Breast epithelium (tissue), 4 donors: ENCODE results near the gene PTOV1. TPM values are rescaled to one million over a fixed set of nuclear protein-coding genes. Genes with fewer than 3 reads are reported as not detected.
A peak's percentile ranks its signal among the peaks of the same experiment; 100 is the strongest.

Experiments
- DNase-seq, 2 donors: peaks; one replicate each; pipeline ENCODE4 v3.0.0-alpha.2; 2019; ENCODE audit warnings: low spot score in 2 of 2
- H3K27ac ChIP-seq, 2 donors: fragments of 200-600 bp; sonication (generic) in 1 of 2; one replicate each; pipeline ENCODE4 v1.5.1; 2016 to 2019; ENCODE audit warnings: mild to moderate bottlenecking in 1 of 2
- H3K27me3 ChIP-seq, 2 donors: fragments of 200-600 bp; sonication (generic) in 1 of 2; one replicate each; pipeline versions ENCODE4 v1.5.1 to v1.6.0; 2017 to 2019; ENCODE audit warnings: control low read depth in 1 of 2, mild to moderate bottlenecking in 1 of 2
- H3K36me3 ChIP-seq: fragments of 200-600 bp; one replicate; pipeline ENCODE4 v1.5.1; 2019
- H3K4me1 ChIP-seq, 2 donors: fragments of 200-600 bp; sonication (generic); one replicate each; pipeline ENCODE4 v1.5.1; 2016 to 2019; ENCODE audit warnings: control low read depth in 1 of 2
- H3K4me3 ChIP-seq, 3 donors: fragments of 200-600 bp; sonication (generic); 1 replicate in 2 of 3; 2 replicates in 1 of 3; pipeline ENCODE4 v1.5.1; 2016 to 2019; ENCODE audit warnings: mild to moderate bottlenecking in 3 of 3, moderate library complexity in 2 of 3
- H3K9me3 ChIP-seq, 2 donors: fragments of 200-600 bp; sonication (generic) in 1 of 2; one replicate each; pipeline ENCODE4 v1.5.1; 2016 to 2019; ENCODE audit warnings: control low read depth in 1 of 2
- POLR2A ChIP-seq: fragments of 450-650 bp; IDR thresholded peaks from one replicate; pipeline ENCODE4 v1.6.1; 2016; ENCODE audit warnings: antibody characterized with exemption, mild to moderate bottlenecking, moderate library complexity
- POLR2AphosphoS5 ChIP-seq, 3 donors: sonication (generic); formaldehyde crosslinking; IDR thresholded peaks; one replicate each; pipeline ENCODE4 v1.6.1; 2017; ENCODE audit warnings: antibody characterized with exemption in 3 of 3
- intact Hi-C: fragments of 100-400 bp; cut with DNase I; formaldehyde crosslinking; loops from one replicate; pipeline ENCODE4 v1.15.1; 2023; ENCODE audit warnings: low total_unique reads
- total RNA-seq, 3 donors: library from RNA; depleted of rRNA; stranded (reverse); fragments of >200 nt; gene quantifications; one replicate each; pipeline ENCODE4 v1.1.0, GENCODE V29; 2016
- TF ChIP-seq, protein P1 (sequence below), 3 donors: fragments of 450-650 bp; IDR thresholded peaks; one replicate each; pipeline ENCODE4 v1.5.1; 2016 to 2017; ENCODE audit warnings: antibody characterized with exemption in 3 of 3, mild to moderate bottlenecking in 3 of 3, moderate library complexity in 3 of 3

PTOV1 gene
- total RNA-seq: 10 to 100 TPM; 45.1 to 95.0 (median 90.3) TPM

GRCh38 chr19:49850487-49851342 is at the start of gene PTOV1:
TSS of gene PTOV1 (plus strand) at chr19:49851159.
- TF ChIP-seq, protein P1, sequence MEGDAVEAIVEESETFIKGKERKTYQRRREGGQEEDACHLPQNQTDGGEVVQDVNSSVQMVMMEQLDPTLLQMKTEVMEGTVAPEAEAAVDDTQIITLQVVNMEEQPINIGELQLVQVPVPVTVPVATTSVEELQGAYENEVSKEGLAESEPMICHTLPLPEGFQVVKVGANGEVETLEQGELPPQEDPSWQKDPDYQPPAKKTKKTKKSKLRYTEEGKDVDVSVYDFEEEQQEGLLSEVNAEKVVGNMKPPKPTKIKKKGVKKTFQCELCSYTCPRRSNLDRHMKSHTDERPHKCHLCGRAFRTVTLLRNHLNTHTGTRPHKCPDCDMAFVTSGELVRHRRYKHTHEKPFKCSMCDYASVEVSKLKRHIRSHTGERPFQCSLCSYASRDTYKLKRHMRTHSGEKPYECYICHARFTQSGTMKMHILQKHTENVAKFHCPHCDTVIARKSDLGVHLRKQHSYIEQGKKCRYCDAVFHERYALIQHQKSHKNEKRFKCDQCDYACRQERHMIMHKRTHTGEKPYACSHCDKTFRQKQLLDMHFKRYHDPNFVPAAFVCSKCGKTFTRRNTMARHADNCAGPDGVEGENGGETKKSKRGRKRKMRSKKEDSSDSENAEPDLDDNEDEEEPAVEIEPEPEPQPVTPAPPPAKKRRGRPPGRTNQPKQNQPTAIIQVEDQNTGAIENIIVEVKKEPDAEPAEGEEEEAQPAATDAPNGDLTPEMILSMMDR (IDR thresholded peaks at IDR 0.05): no peak
- TF ChIP-seq POLR2A: peak; percentile 71
- TF ChIP-seq POLR2AphosphoS5 (IDR thresholded peaks at IDR 0.05): peak; percentile 83 to 97 (median 95)
- H3K27me3 ChIP-seq: no peaks in the 10 kb centered on the region
- peaks cover 0 to 9% of the 10 kb centered on the region in 2 donors for H3K4me1 ChIP-seq
- H3K27ac ChIP-seq: peak within 1 kb of the TSS; percentile 98 to 100
- H3K36me3 ChIP-seq: no peaks in the 10 kb centered on the region
- intact Hi-C loops: no loop called here
- H3K4me3 ChIP-seq: peak within 1 kb of the TSS; percentile 71 to 93 (median 83)
- no peaks in the 10 kb centered on the region for H3K9me3 ChIP-seq
- peak; percentile 90 to 92 for DNase-seq

DNA sequence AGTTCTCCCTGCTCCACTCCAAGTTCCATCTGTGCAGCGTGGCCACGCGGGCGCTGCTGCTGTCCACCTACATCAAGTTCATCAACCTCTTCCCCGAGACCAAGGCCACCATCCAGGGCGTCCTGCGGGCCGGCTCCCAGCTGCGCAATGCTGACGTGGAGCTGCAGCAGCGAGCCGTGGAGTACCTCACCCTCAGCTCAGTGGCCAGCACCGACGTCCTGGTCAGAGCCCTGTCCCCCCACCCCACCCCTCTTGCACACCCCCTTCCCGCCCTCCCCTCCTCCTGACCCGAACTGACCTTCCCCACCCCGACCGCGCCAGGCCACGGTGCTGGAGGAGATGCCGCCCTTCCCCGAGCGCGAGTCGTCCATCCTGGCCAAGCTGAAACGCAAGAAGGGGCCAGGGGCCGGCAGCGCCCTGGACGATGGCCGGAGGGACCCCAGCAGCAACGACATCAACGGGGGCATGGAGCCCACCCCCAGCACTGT is 49.5 kb upstream of the PTOV1 start:
- TF ChIP-seq, protein P1 (IDR thresholded peaks at IDR 0.05): no peak
- TF ChIP-seq POLR2A (no peak), POLR2AphosphoS5 (IDR thresholded peaks at IDR 0.05) (no peak)
- intact Hi-C loops: no loop called here
- Histone ChIP-seq H3K27me3 (no peaks in the 10 kb centered on the region), H3K9me3 (no peaks in the 10 kb centered on the region), H3K36me3 (no peaks in the 10 kb centered on the region), H3K4me3 (peak overlapping the region; percentile 45 to 68 (median 51)), H3K27ac (peak overlapping the region; percentile 67 to 88), H3K4me1 (no peaks in the 10 kb centered on the region)
- no peak for DNase-seq

- DNase-seq: peak; percentile 73 to 88
- Histone ChIP-seq H3K4me3 (peak overlapping the region; percentile 45 to 68 (median 51)), H3K27ac (peak overlapping the region; percentile 67 to 88), H3K36me3 (no peaks in the 10 kb centered on the region), H3K27me3 (no peaks in the 10 kb centered on the region), H3K4me1 (no peaks in the 10 kb centered on the region), H3K9me3 (no peaks in the 10 kb centered on the region)
- TF ChIP-seq, protein P1 (IDR thresholded peaks at IDR 0.05): peak in 1 of 3 donors; percentile 17
- peak; percentile 19 to 26 (median 20) for TF ChIP-seq POLR2AphosphoS5 (IDR thresholded peaks at IDR 0.05)
- no peak for TF ChIP-seq POLR2A
- intact Hi-C loops: no loop called here
Measured at GRCh38 chr19:49801966-49802661, 48.8 kb upstream of the PTOV1 start.

GRCh38 chr19:49802836-49803528 is 48.0 kb upstream of the PTOV1 start:
- DNase-seq: no peak
- intact Hi-C loops: no loop called here
- no peaks in the 10 kb centered on the region for H3K36me3 ChIP-seq
- H3K27ac ChIP-seq: peak overlapping the region; percentile 67 to 88
- TF ChIP-seq POLR2AphosphoS5 (IDR thresholded peaks at IDR 0.05) (no peak), POLR2A (no peak)
- TF ChIP-seq, protein P1 (IDR thresholded peaks at IDR 0.05): no peak
- H3K9me3 ChIP-seq: no peaks in the 10 kb centered on the region
- no peaks in the 10 kb centered on the region for H3K4me1 ChIP-seq
- H3K4me3 ChIP-seq: peak overlapping the region; percentile 45 to 68 (median 51)
- no peaks in the 10 kb centered on the region for H3K27me3 ChIP-seq
